KG1 (cell line): ENCODE measurements around the gene CLIC3.
A peak's percentile ranks its signal among the peaks of the same experiment; 100 is the strongest.

Experiments
- DNase-seq: peaks from one replicate; lab custom pipeline; 2025; lab: John Stamatoyannopoulos, UW

The CLIC3 gene

DNA sequence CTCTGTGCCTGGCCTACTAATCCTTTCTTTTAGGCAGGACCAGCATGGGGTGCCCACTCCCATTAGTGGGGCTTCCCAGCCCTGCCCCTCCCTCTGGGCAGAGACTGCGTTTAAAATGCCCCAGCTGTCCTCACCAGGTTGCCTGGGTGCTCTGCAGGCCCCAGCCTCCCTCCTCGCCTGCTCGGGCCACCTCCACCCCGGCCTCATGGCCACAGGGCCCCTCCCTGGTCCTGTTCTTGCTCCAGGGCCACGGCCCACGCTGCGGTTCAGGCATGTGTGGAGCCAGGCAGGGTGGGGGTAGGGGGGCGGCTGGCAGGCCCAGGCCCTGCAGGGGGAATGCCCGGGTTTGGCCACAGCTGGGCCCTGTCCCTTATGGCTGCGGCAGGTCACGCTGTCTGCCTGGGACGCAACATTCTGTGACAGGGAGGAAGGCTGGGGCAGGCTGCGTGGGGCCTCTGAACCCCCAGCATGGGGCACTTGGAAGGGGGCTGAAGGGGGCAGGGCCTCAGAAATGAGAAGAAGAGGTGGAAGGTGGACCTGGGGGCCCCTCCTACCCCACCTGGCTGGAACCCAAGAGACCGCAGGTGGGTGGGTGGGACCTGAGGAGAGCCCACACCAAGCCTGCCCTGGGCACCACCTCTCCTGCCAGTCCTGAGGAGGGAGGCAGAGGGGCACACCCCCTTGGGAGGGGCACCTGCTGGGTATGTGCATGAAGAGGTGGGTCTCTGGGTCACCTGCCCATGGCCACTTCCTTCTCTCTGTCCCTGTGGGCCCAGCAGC is 44.6 kb downstream of the CLIC3 start, which contains the start of gene LCN12:
TSS of gene LCN12 (plus strand) at position 733 of the 780 bp plus-strand sequence. CDS start 55 bp downstream, outside the sequence.
- no peak for DNase-seq

- no peak for DNase-seq
These were observed 45.6 kb downstream of the CLIC3 start for GRCh38 chr9:136950656-136951276.

GRCh38 chr9:136949817-136950655 is 46.3 kb downstream of the CLIC3 start:
- peak; percentile 76 for DNase-seq

- DNase-seq = no peak
These were observed 47.0 kb downstream of the CLIC3 start for GRCh38 chr9:136949239-136949816.

- no peak for DNase-seq
These were observed 48.3 kb downstream of the CLIC3 start for GRCh38 chr9:136947955-136948510.

GRCh38 chr9:136947028-136947891 is 49.1 kb downstream of the CLIC3 start:
- DNase-seq = no peak

DNA sequence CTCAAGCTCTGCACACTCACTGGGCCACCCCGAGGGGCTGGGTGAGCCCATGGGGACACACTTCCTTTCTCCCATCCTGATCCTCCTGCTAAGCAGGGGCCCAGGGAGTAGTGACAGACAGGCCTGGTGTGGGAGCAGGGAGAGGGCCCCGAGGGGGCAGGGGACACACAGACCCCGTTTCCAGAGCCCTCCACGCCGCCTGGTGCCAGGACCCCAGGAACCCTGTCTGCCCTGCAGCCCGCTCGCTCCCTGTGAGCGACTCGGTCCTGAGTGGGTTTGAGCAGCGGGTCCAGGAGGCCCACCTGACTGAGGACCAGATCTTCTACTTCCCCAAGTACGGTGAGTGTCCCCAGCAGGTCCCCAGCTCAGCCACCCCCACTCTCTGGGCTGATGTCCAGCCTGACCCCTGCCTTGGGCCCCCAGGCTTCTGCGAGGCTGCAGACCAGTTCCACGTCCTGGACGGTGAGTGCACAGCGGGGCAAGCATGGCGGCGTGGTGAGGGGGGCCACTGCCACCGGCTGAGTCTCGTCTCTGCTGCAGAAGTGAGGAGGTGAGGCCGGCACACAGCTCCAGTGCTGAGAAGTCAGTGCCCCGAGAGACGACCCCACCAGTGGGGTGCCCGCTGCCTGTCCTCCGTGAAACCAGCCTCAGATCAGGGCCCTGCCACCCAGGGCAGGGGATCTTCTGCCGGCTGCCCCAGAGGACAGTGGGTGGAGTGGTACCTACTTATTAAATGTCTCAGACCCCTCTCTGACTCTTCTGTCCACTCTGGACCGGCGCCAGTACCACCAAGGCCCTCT is 49.9 kb downstream of the CLIC3 start:
- no peak for DNase-seq

DNA sequence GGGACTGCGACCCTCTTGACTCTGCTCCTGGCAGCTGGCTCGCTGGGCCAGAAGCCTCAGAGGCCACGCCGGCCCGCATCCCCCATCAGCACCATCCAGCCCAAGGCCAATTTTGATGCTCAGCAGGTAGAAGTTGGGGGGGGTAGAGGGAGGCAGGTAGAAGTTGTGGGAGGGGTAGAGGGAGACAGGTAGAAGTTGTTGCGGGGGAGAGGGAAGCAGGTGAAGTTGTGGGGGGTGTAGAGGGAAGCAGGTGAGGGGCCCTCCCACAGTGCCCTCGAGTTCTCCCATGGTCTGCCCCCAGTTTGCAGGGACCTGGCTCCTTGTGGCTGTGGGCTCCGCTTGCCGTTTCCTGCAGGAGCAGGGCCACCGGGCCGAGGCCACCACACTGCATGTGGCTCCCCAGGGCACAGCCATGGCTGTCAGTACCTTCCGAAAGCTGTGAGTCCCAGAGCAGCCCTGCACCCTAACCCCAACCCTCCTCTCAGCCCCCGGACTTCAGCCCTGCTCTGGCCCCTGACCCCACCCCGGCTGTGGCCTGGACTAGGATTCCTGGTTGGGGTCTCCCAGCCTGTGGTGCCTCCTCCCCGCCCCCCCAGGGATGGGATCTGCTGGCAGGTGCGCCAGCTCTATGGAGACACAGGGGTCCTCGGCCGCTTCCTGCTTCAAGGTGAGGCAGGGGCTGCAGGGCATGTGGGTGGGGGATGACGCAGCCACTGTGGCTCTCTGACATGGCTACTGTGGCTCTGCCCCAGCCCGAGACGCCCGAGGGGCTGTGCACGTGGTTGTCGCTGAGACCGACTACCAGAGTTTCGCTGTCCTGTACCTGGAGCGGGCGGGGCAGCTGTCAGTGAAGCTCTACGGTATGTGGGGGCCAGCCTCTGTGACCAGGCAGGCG is 50.8 kb downstream of the CLIC3 start:
- no peak for DNase-seq
